Ovary (tissue), 3 donors: ENCODE results near the gene CTNNBIP1.

Experiments
- CTCF ChIP-seq, 3 donors: fragments of 450-650 bp in 2 of 3; fragments of 200-600 bp in 1 of 3; IDR thresholded peaks; one replicate each; pipeline versions ENCODE4 v1.5.1 to v1.8.0; 2016 to 2022; ENCODE audit warnings: antibody characterized with exemption in 3 of 3, mild to moderate bottlenecking in 1 of 3
- EP300 ChIP-seq: sonication (generic); formaldehyde crosslinking; IDR thresholded peaks from one replicate; pipeline ENCODE4 v1.6.1; 2017; ENCODE audit warnings: antibody characterized with exemption
- POLR2A ChIP-seq: fragments of 450-650 bp; IDR thresholded peaks from one replicate; pipeline ENCODE4 v1.6.1; 2017; ENCODE audit warnings: antibody characterized with exemption, mild to moderate bottlenecking, moderate library complexity
- donor health status: DM: no; HTN: no; CAD: no.

- TF ChIP-seq CTCF (IDR thresholded peaks at IDR 0.05) (peak; percentile 93 to 95 (median 93)), EP300 (no peak), POLR2A (no peak)
Measured at GRCh38 chr1:9867408-9868243, 42.4 kb downstream of the CTNNBIP1 start.
